Trophoblast cell (in vitro differentiated cells and primary cell): Measurements from ENCODE around the gene HORMAD1.

Experiments
- DNase-seq, 2 donors: peaks; one replicate each; pipeline ENCODE4 v3.0.0-alpha.2; 2016
- H2AFZ ChIP-seq: 2 replicates; pipeline ENCODE4 v1.6.1; 2013; ENCODE audit warnings: low read length, moderate library complexity, mild to moderate bottlenecking; ENCODE audit not compliant: insufficient read depth, poor library complexity
- H2AK5ac ChIP-seq: 2 replicates; pipeline ENCODE4 v1.6.1; 2013; ENCODE audit warnings: mild to moderate bottlenecking, low read length
- H2BK120ac ChIP-seq: 2 replicates; pipeline ENCODE4 v1.6.1; 2013; ENCODE audit warnings: low read length, mild to moderate bottlenecking, moderate library complexity; ENCODE audit not compliant: insufficient read depth, poor library complexity
- H2BK12ac ChIP-seq: 2 replicates; pipeline ENCODE4 v1.6.1; 2013; ENCODE audit warnings: mild to moderate bottlenecking, low read length, moderate library complexity
- H2BK5ac ChIP-seq: 2 replicates; pipeline ENCODE4 v1.6.1; 2013; ENCODE audit warnings: low read length, low read depth, moderate library complexity, mild to moderate bottlenecking; ENCODE audit not compliant: poor library complexity
- H3K14ac ChIP-seq: 2 replicates; pipeline ENCODE4 v1.6.1; 2013; ENCODE audit warnings: mild to moderate bottlenecking, low read length
- H3K18ac ChIP-seq: 2 replicates; pipeline ENCODE4 v1.6.1; 2013; ENCODE audit warnings: mild to moderate bottlenecking, low read length
- H3K23ac ChIP-seq: 2 replicates; pipeline ENCODE4 v1.6.1; 2013; ENCODE audit warnings: low read length
- H3K27ac ChIP-seq: 2 replicates; pipeline ENCODE4 v1.5.1; 2013; ENCODE audit warnings: low read depth, mild to moderate bottlenecking, inconsistent platforms, low read length, moderate library complexity
- H3K27me3 ChIP-seq: 2 replicates; pipeline ENCODE4 v1.6.1; 2013; ENCODE audit warnings: inconsistent platforms, mild to moderate bottlenecking, low read length, moderate library complexity; ENCODE audit not compliant: insufficient read depth
- H3K36me3 ChIP-seq, 2 experiments: 1 replicate in 1 of 2; 2 replicates in 1 of 2; pipeline ENCODE4 v1.6.1; 2013; ENCODE audit warnings: low read length in 2 of 2, mild to moderate bottlenecking in 2 of 2, moderate library complexity in 1 of 2; ENCODE audit not compliant: insufficient read depth in 2 of 2, control insufficient read depth in 1 of 2
- H3K4ac ChIP-seq: 2 replicates; pipeline ENCODE4 v1.6.1; 2013; ENCODE audit warnings: low read depth, mild to moderate bottlenecking, low read length, moderate library complexity
- H3K4me1 ChIP-seq, 2 experiments: 1 replicate in 1 of 2; 2 replicates in 1 of 2; pipeline ENCODE4 v1.6.1; 2013; ENCODE audit warnings: low read length in 2 of 2, mild to moderate bottlenecking in 2 of 2, moderate library complexity in 1 of 2; ENCODE audit not compliant: insufficient read depth in 2 of 2, control insufficient read depth in 1 of 2
- H3K4me2 ChIP-seq: 2 replicates; pipeline ENCODE4 v1.6.1; 2013; ENCODE audit warnings: inconsistent platforms, mild to moderate bottlenecking, low read length, moderate library complexity
- H3K4me3 ChIP-seq: 2 replicates; pipeline ENCODE4 v1.5.1; 2013; ENCODE audit warnings: mild to moderate bottlenecking, low read depth, low read length, inconsistent platforms
- H3K79me1 ChIP-seq: one replicate; pipeline ENCODE4 v1.6.1; 2013; ENCODE audit warnings: low read length
- H3K79me2 ChIP-seq: 2 replicates; pipeline ENCODE4 v1.6.1; 2013; ENCODE audit warnings: low read length, mild to moderate bottlenecking; ENCODE audit not compliant: control insufficient read depth, insufficient read depth, poor library complexity
- H3K9ac ChIP-seq: 2 replicates; pipeline ENCODE4 v1.6.1; 2013; ENCODE audit warnings: mild to moderate bottlenecking, low read length
- H3K9me3 ChIP-seq: 2 replicates; pipeline ENCODE4 v1.6.1; 2013; ENCODE audit warnings: low read depth, mild to moderate bottlenecking, control low read depth, inconsistent platforms, low read length; ENCODE audit not compliant: insufficient read depth
- H4K12ac ChIP-seq: 2 replicates; pipeline ENCODE4 v1.6.1; 2013; ENCODE audit warnings: low read depth, mild to moderate bottlenecking, low read length, moderate library complexity
- H4K8ac ChIP-seq: 2 replicates; pipeline ENCODE4 v1.6.1; 2013; ENCODE audit warnings: low read depth, mild to moderate bottlenecking, low read length, moderate library complexity
- H4K91ac ChIP-seq: one replicate; pipeline ENCODE4 v1.6.1; 2013; ENCODE audit warnings: low read depth, mild to moderate bottlenecking, low read length, moderate library complexity
- WGBS: extraction: QIAGEN DNeasy Blood & Tissue Kit; methylation state at CpG from one replicate; pipeline ENCODE4 v1.1.7; 2013; ENCODE audit warnings: missing lambda C conversion rate; ENCODE audit not compliant: insufficient read length, insufficient coverage; ENCODE audit errors: extremely low coverage; 5-methylcytosine and 5-hydroxymethylcytosine counted together

HORMAD1 gene

DNA sequence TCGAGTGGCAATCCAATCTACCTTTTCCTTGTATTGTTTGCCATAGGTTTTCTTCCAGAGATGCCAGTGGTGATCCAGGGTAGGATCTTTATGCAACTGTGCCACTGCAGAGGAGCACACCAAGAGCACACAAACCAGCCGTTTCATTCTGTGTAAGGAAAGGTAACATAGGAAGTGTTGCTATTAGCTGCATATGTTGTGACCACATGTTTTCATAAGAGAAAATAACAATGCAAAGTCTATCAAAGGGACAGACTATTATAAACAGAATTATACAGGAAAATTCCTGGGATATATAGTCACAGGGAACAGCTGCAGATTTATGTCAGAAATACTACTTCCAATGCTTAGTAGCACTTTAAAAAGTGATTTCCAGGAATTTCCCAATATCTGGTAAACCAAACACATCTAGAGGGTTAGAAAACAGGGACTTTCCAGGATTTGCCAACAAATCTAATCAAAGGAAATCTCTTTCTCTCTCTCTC is 44.0 kb upstream of the HORMAD1 start:
- Histone ChIP-seq H4K12ac (no peak overlapping the region), H3K4me2 (no peak overlapping the region), H3K14ac (no peak overlapping the region), H3K4ac (no peak overlapping the region), H2BK120ac (no peak overlapping the region), H2AK5ac (no peak overlapping the region), H2BK12ac (no peak overlapping the region), H3K23ac (no peak overlapping the region), H3K79me2 (no peaks in the 10 kb centered on the region), H3K18ac (no peak overlapping the region), H3K36me3 (no peaks in the 10 kb centered on the region), H4K8ac (no peak overlapping the region), H3K4me1 (no peaks in the 10 kb centered on the region), H2BK5ac (no peak overlapping the region), H3K4me3 (no peak overlapping the region), H4K91ac (no peak overlapping the region), H2AFZ (no peak overlapping the region), H3K27ac (no peak overlapping the region), H3K79me1 (no peaks in the 10 kb centered on the region), H3K9ac (no peak overlapping the region), H3K9me3 (no peaks in the 10 kb centered on the region), H3K27me3 (no peaks in the 10 kb centered on the region)
- peak in 1 of 2 donors; percentile 56 for DNase-seq
- WGBS = no CpG with 5 or more reads among the region's 2 CpGs

DNA sequence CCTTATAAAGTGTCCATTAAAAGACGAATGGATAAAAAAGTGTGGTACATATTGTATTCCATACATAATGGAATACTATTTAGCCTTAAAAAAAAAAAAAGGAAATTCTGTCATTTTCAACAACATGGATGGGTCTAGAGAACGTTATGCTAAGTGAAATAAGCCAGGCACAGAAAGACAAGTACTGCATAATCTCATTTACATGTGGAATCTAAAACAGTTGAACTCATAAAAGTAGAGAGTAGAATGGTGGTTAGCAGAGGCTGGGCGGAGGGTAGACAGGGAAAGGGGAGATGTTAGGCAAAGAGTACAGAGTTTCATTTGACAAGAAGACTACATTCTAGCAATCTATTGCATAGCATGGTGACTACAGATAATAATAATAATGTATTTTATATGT is 42.3 kb upstream of the HORMAD1 start:
- Histone ChIP-seq H3K9me3 (no peaks in the 10 kb centered on the region), H2BK5ac (no peak overlapping the region), H3K4me2 (no peak overlapping the region), H3K4ac (no peak overlapping the region), H3K14ac (no peak overlapping the region), H3K9ac (no peak overlapping the region), H3K79me2 (no peaks in the 10 kb centered on the region), H2AFZ (no peak overlapping the region), H4K12ac (no peak overlapping the region), H2AK5ac (no peak overlapping the region), H3K36me3 (no peaks in the 10 kb centered on the region), H3K18ac (no peak overlapping the region), H2BK120ac (no peak overlapping the region), H3K4me1 (no peaks in the 10 kb centered on the region), H3K23ac (no peak overlapping the region), H4K91ac (no peak overlapping the region), H3K27ac (no peak overlapping the region), H3K27me3 (no peaks in the 10 kb centered on the region), H2BK12ac (no peak overlapping the region), H4K8ac (no peak overlapping the region), H3K79me1 (no peaks in the 10 kb centered on the region), H3K4me3 (no peak overlapping the region)
- no CpG with 5 or more reads among the region's 3 CpGs for WGBS
- no peak for DNase-seq

DNA sequence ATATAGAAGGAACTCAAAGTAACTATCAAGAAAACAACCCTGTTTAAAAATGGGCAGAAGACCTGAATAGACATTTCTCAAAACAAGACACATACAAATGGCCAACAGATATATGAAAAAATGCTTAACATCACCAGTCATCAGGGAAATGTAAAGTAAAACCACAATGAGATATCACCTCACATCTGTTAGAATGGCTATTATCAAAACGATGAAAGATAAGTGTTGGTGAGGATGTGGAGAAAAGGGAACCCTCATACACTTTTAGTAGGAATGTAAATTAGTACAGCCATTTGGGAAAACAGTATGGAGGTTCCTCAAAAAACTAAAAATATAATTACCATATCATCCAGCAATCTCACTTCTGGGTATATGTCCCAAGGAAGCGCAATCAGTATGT is 41.9 kb upstream of the HORMAD1 start:
- H3K27ac ChIP-seq = no peak overlapping the region
- no peak overlapping the region for H3K18ac ChIP-seq
- no peak overlapping the region for H3K23ac ChIP-seq
- no peaks in the 10 kb centered on the region for H3K9me3 ChIP-seq
- H4K91ac ChIP-seq = no peak overlapping the region
- H3K9ac ChIP-seq = no peak overlapping the region
- H4K8ac ChIP-seq = no peak overlapping the region
- no peak overlapping the region for H3K4me2 ChIP-seq
- no peaks in the 10 kb centered on the region for H3K36me3 ChIP-seq
- no peak overlapping the region for H2BK5ac ChIP-seq
- no peak overlapping the region for H3K4me3 ChIP-seq
- H2AK5ac ChIP-seq = no peak overlapping the region
- WGBS = no CpG with 5 or more reads among the region's 2 CpGs
- H2BK12ac ChIP-seq = no peak overlapping the region
- H3K79me1 ChIP-seq = no peaks in the 10 kb centered on the region
- H2AFZ ChIP-seq = no peak overlapping the region
- no peak overlapping the region for H3K14ac ChIP-seq
- H2BK120ac ChIP-seq = no peak overlapping the region
- no peak for DNase-seq
- no peaks in the 10 kb centered on the region for H3K27me3 ChIP-seq
- H4K12ac ChIP-seq = no peak overlapping the region
- H3K4ac ChIP-seq = no peak overlapping the region
- H3K79me2 ChIP-seq = no peaks in the 10 kb centered on the region
- no peaks in the 10 kb centered on the region for H3K4me1 ChIP-seq

DNA sequence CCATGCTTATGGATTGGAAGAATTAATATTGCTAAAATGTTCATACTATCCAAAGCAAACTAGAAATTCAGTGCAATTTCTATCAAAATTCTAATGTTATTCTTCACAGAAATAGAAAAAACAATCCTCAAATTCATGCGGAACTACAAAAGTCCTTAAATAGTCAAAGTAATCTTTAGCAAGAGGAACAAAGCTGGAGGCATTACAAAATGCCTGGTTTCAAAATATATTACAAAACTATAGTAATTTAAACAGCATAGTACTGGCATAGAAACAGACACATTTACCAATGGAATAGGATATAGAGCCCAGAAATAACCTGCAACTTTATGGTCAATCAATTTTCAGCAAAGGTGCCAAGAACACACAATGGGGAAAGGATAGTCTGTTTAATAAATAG is 41.1 kb upstream of the HORMAD1 start:
- Histone ChIP-seq H3K4ac (no peak overlapping the region), H3K79me1 (no peaks in the 10 kb centered on the region), H3K27me3 (no peaks in the 10 kb centered on the region), H3K4me2 (no peak overlapping the region), H3K9me3 (no peaks in the 10 kb centered on the region), H4K12ac (no peak overlapping the region), H3K4me3 (no peak overlapping the region), H3K36me3 (no peaks in the 10 kb centered on the region), H3K79me2 (no peaks in the 10 kb centered on the region), H3K18ac (no peak overlapping the region), H2AFZ (no peak overlapping the region), H4K91ac (no peak overlapping the region), H3K9ac (no peak overlapping the region), H2AK5ac (no peak overlapping the region), H3K14ac (no peak overlapping the region), H2BK5ac (no peak overlapping the region), H3K27ac (no peak overlapping the region), H2BK12ac (no peak overlapping the region), H3K23ac (no peak overlapping the region), H3K4me1 (no peaks in the 10 kb centered on the region), H2BK120ac (no peak overlapping the region), H4K8ac (no peak overlapping the region)
- peak in 1 of 2 donors; percentile 13 for DNase-seq
- no CpG with 5 or more reads among the region's 1 CpG for WGBS
